Esophagus squamous epithelium (tissue), 5 donors: ENCODE measurements around the gene TM7SF3. TPM values are rescaled to one million over a fixed set of nuclear protein-coding genes. Genes with fewer than 3 reads are reported as not detected.

Source experiments
- DNase-seq: peaks from one replicate; lab custom pipeline; 2025; lab: John Stamatoyannopoulos, UW
- H3K27ac ChIP-seq, 4 donors: fragments of 200-600 bp; sonication (generic); one replicate each; pipeline ENCODE4 v1.5.1; 2016 to 2019; ENCODE audit warnings: mild to moderate bottlenecking in 1 of 4
- H3K27me3 ChIP-seq, 4 donors: fragments of 200-600 bp; sonication (generic); 1 replicate in 3 of 4; 2 replicates in 1 of 4; pipeline versions ENCODE4 v1.5.1 to v1.6.0; 2017 to 2021; ENCODE audit warnings: antibody characterized with exemption in 1 of 4
- H3K36me3 ChIP-seq, 3 donors: fragments of 200-600 bp; sonication (generic); one replicate each; pipeline ENCODE4 v1.5.1; 2016 to 2019
- H3K4me1 ChIP-seq, 3 donors: fragments of 200-600 bp; sonication (generic); one replicate each; pipeline ENCODE4 v1.5.1; 2017 to 2019
- H3K4me3 ChIP-seq, 4 donors: fragments of 200-600 bp; sonication (generic); 1 replicate in 3 of 4; 2 replicates in 1 of 4; pipeline ENCODE4 v1.5.1; 2016 to 2019; ENCODE audit warnings: mild to moderate bottlenecking in 2 of 4, moderate library complexity in 1 of 4
- H3K9me3 ChIP-seq, 3 donors: fragments of 200-600 bp; sonication (generic); one replicate each; pipeline ENCODE4 v1.5.1; 2016 to 2019
- CTCF ChIP-seq, 6 experiments: fragments of 450-650 bp in 4 of 6; fragments of 200-600 bp in 2 of 6; sonication (generic) in 2 of 6; IDR thresholded peaks; one replicate each; pipeline ENCODE4 v1.5.1; 2016 to 2019; ENCODE audit warnings: antibody characterized with exemption in 6 of 6, mild to moderate bottlenecking in 4 of 6, moderate library complexity in 4 of 6
- POLR2A ChIP-seq, 4 donors: fragments of 450-650 bp; IDR thresholded peaks; one replicate each; pipeline ENCODE4 v1.6.1; 2017; ENCODE audit warnings: antibody characterized with exemption in 4 of 4, mild to moderate bottlenecking in 4 of 4, moderate library complexity in 3 of 4
- WGBS, 2 donors: methylation state at CpG; one replicate each; pipeline ENCODE4 v1.1.5; 2018; 5-methylcytosine and 5-hydroxymethylcytosine counted together
- intact Hi-C: fragments of 100-400 bp; cut with DNase I; formaldehyde crosslinking; loops from one replicate; pipeline ENCODE4 v1.15.0; 2022
- total RNA-seq, 4 donors: library from RNA; depleted of rRNA; stranded (reverse); fragments of >200 nt; gene quantifications; one replicate each; pipeline ENCODE4 v1.1.0, GENCODE V29; 2016
- donor health status: DM: yes; HTN: yes; CAD: no.

TM7SF3 gene
- total RNA-seq, 4 donors from 2014 or later = 58.2 to 122 (median 78.3) TPM

- WGBS, 2 donors = 77 to 79% methylated on average over 2 of the region's 2 CpGs
- Histone ChIP-seq H3K4me3 (no peak overlapping the region), H3K36me3 (peaks cover 0 to 14% (median 0%) of the 10 kb centered on the region in 3 donors), H3K9me3 (no peaks in the 10 kb centered on the region), H3K27me3 (no peaks in the 10 kb centered on the region), H3K4me1 (peaks cover 0 to 36% (median 5%) of the 10 kb centered on the region in 3 donors), H3K27ac (no peak overlapping the region)
- TF ChIP-seq CTCF (IDR thresholded peaks at IDR 0.05) (no peak), POLR2A (IDR thresholded peaks at IDR 0.05) (no peak)
- intact Hi-C loops = no loop called here
- no peak for DNase-seq
Observed at GRCh38 chr12:27005495-27005894, 8.7 kb downstream of the TM7SF3 start.

GRCh38 chr12:27003421-27004381 is 10.5 kb downstream of the TM7SF3 start:
- H3K9me3 ChIP-seq = no peaks in the 10 kb centered on the region
- no peaks in the 10 kb centered on the region for H3K27me3 ChIP-seq
- no peak overlapping the region for H3K4me3 ChIP-seq
- H3K27ac ChIP-seq = no peak overlapping the region
- no peak for DNase-seq
- H3K4me1 ChIP-seq = peaks cover 0 to 28% (median 5%) of the 10 kb centered on the region in 3 donors
- TF ChIP-seq POLR2A (IDR thresholded peaks at IDR 0.05) = no peak
- TF ChIP-seq CTCF (IDR thresholded peaks at IDR 0.05) = no peak
- WGBS, 2 donors = 28 to 61% methylated on average over 5 to 6 of the region's 6 CpGs
- intact Hi-C loops = no loop called here
- peaks cover 0 to 32% (median 0%) of the 10 kb centered on the region in 3 donors for H3K36me3 ChIP-seq

- TF ChIP-seq CTCF (IDR thresholded peaks at IDR 0.05) = no peak
- no peak for TF ChIP-seq POLR2A (IDR thresholded peaks at IDR 0.05)
- peaks cover 0 to 21% (median 5%) of the 10 kb centered on the region in 3 donors for H3K4me1 ChIP-seq
- 82 to 97% methylated on average over 4 to 5 of the region's 5 CpGs for WGBS, 2 donors
- peaks cover 0 to 48% (median 0%) of the 10 kb centered on the region in 3 donors for H3K36me3 ChIP-seq
- H3K4me3 ChIP-seq = no peak overlapping the region
- H3K27me3 ChIP-seq = no peaks in the 10 kb centered on the region
- H3K9me3 ChIP-seq = no peaks in the 10 kb centered on the region
- intact Hi-C loops = no loop called here
- no peak for DNase-seq
- H3K27ac ChIP-seq = no peak overlapping the region
Observed at GRCh38 chr12:27002141-27002540, 12.0 kb downstream of the TM7SF3 start.

GRCh38 chr12:27001663-27002062 is 12.5 kb downstream of the TM7SF3 start:
- WGBS, 2 donors = 71 to 74% methylated on average over 5 of the region's 5 CpGs
- no peak for DNase-seq
- no peak overlapping the region for H3K4me3 ChIP-seq
- TF ChIP-seq CTCF (IDR thresholded peaks at IDR 0.05) = no peak
- TF ChIP-seq POLR2A (IDR thresholded peaks at IDR 0.05) = no peak
- H3K9me3 ChIP-seq = no peaks in the 10 kb centered on the region
- peaks cover 0 to 16% (median 5%) of the 10 kb centered on the region in 3 donors for H3K4me1 ChIP-seq
- H3K27ac ChIP-seq = no peak overlapping the region
- no peaks in the 10 kb centered on the region for H3K27me3 ChIP-seq
- H3K36me3 ChIP-seq = peaks cover 0 to 52% (median 3%) of the 10 kb centered on the region in 3 donors
- intact Hi-C loops = no loop called here

GRCh38 chr12:27000961-27001360 is 13.2 kb downstream of the TM7SF3 start:
- H3K27ac ChIP-seq = no peak overlapping the region
- WGBS, 2 donors = 47 to 53% methylated on average over 1 of the region's 1 CpG
- TF ChIP-seq CTCF (IDR thresholded peaks at IDR 0.05) = no peak
- TF ChIP-seq POLR2A (IDR thresholded peaks at IDR 0.05) = no peak

More at GRCh38 chr12:27000961-27001360, 13.2 kb downstream of the TM7SF3 start:
- no peaks in the 10 kb centered on the region for H3K9me3 ChIP-seq
- H3K4me3 ChIP-seq = no peak overlapping the region
- no peaks in the 10 kb centered on the region for H3K27me3 ChIP-seq
- peaks cover 0 to 59% (median 7%) of the 10 kb centered on the region in 3 donors for H3K36me3 ChIP-seq
- no peak for DNase-seq
- intact Hi-C loops = no loop called here
- peaks cover 0 to 16% (median 5%) of the 10 kb centered on the region in 3 donors for H3K4me1 ChIP-seq
